GM21529 (cell line): Measurements from ENCODE around the gene CDH15.
"Not testable (repeated sequence)": the region's sequence is repeated elsewhere in the genome, so short reads cannot be mapped to it uniquely, and the experiment has no call there.

Experiments used
- ATAC-seq: cut with Tn5 transposase; IDR thresholded peaks from one replicate; pipeline ENCODE4 v1.9.1; 2021; ENCODE audit not compliant: unreplicated experiment

Gene CDH15

GRCh38 chr16:89155851-89156739, 15.5 kb upstream of the CDH15 start:
- ATAC-seq: no peak

GRCh38 chr16:89156740-89157645, 14.6 kb upstream of the CDH15 start:
- no peak for ATAC-seq

- ATAC-seq: no peak
These were observed 13.8 kb upstream of the CDH15 start for GRCh38 chr16:89157778-89158177.

- ATAC-seq: no peak
These were observed 12.3 kb upstream of the CDH15 start for GRCh38 chr16:89159066-89159849.

GRCh38 chr16:89159850-89160354, 11.6 kb upstream of the CDH15 start:
- ATAC-seq: no peak

- no peak for ATAC-seq
These were observed 10.4 kb upstream of the CDH15 start for GRCh38 chr16:89160977-89161701.

GRCh38 chr16:89161763-89162713, 9.5 kb upstream of the CDH15 start:
- ATAC-seq: no peak

- no peak for ATAC-seq
These were observed 8.3 kb upstream of the CDH15 start for GRCh38 chr16:89163297-89163696.

GRCh38 chr16:89164436-89164835, 7.1 kb upstream of the CDH15 start:
- ATAC-seq: no peak

GRCh38 chr16:89164847-89165680, 6.5 kb upstream of the CDH15 start:
- no peak for ATAC-seq

GRCh38 chr16:89165681-89165979, 5.9 kb upstream of the CDH15 start:
- ATAC-seq: not testable (repeated sequence)

- no peak for ATAC-seq
These were observed 4.7 kb upstream of the CDH15 start for GRCh38 chr16:89166696-89167424.

- no peak for ATAC-seq
These were observed 4.1 kb upstream of the CDH15 start for GRCh38 chr16:89167425-89167941.

- ATAC-seq: no peak
These were observed 3.0 kb upstream of the CDH15 start for GRCh38 chr16:89168381-89169189.

- no peak for ATAC-seq
These were observed 1.8 kb upstream of the CDH15 start for GRCh38 chr16:89169778-89170177.

- no peak for ATAC-seq
These were observed 967 bp upstream of the CDH15 start for GRCh38 chr16:89170346-89171215.
